ENCODE data around the gene ELK4. TPM values are rescaled to one million over a fixed set of nuclear protein-coding genes. Genes with fewer than 3 reads are reported as not detected.

The ELK4 gene
- total and polyA plus RNA-seq, 2 of the 4 experiments (the other 2 are of a cell fraction): 4.6 to 11.3 TPM

GRCh38 chr1:205572421-205572820 lies 59.4 kb downstream of the ELK4 start:
- H4K5ac ChIP-seq (ENCODE audit: low read depth, low read length): no peak overlapping the region
- TF ChIP-seq SMC3 (IDR thresholded peaks at IDR 0.05; ENCODE audit: low read depth, low read length) (no peak), CHD1 (IDR thresholded peaks at IDR 0.05; ENCODE audit: low read depth, low read length) (no peak), POLR2A (IDR thresholded peaks at IDR 0.05; ENCODE audit: low read depth, low read length) (no peak), NFE2L2 (IDR thresholded peaks at IDR 0.05; ENCODE audit: low read depth, low read length) (no peak), BHLHE40 (IDR thresholded peaks at IDR 0.05; ENCODE audit: low read depth, low read length) (no peak), MAZ (IDR thresholded peaks at IDR 0.05; ENCODE audit: borderline replicate concordance, low read depth, low read length) (no peak), RCOR1 (IDR thresholded peaks at IDR 0.05; ENCODE audit: insufficient replicate concordance, low read length) (no peak), RAD21 (IDR thresholded peaks at IDR 0.05; ENCODE audit: low read length) (no peak), CEBPB (IDR thresholded peaks at IDR 0.05; ENCODE audit: low read depth, low read length) (no peak)
- TF ChIP-seq, protein P1, sequence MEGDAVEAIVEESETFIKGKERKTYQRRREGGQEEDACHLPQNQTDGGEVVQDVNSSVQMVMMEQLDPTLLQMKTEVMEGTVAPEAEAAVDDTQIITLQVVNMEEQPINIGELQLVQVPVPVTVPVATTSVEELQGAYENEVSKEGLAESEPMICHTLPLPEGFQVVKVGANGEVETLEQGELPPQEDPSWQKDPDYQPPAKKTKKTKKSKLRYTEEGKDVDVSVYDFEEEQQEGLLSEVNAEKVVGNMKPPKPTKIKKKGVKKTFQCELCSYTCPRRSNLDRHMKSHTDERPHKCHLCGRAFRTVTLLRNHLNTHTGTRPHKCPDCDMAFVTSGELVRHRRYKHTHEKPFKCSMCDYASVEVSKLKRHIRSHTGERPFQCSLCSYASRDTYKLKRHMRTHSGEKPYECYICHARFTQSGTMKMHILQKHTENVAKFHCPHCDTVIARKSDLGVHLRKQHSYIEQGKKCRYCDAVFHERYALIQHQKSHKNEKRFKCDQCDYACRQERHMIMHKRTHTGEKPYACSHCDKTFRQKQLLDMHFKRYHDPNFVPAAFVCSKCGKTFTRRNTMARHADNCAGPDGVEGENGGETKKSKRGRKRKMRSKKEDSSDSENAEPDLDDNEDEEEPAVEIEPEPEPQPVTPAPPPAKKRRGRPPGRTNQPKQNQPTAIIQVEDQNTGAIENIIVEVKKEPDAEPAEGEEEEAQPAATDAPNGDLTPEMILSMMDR (conservative IDR thresholded peaks at IDR 0.05; ENCODE audit: low read depth, low read length): no peak
- TF ChIP-seq, protein P2, sequence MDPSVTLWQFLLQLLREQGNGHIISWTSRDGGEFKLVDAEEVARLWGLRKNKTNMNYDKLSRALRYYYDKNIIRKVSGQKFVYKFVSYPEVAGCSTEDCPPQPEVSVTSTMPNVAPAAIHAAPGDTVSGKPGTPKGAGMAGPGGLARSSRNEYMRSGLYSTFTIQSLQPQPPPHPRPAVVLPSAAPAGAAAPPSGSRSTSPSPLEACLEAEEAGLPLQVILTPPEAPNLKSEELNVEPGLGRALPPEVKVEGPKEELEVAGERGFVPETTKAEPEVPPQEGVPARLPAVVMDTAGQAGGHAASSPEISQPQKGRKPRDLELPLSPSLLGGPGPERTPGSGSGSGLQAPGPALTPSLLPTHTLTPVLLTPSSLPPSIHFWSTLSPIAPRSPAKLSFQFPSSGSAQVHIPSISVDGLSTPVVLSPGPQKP (IDR thresholded peaks at IDR 0.05; ENCODE audit: borderline replicate concordance, low read depth, low read length): no peak
- H2BK5ac ChIP-seq (ENCODE audit: low read depth, low read length, poor library complexity, severe bottlenecking): no peak overlapping the region
- H3K9ac ChIP-seq (ENCODE audit: low read depth, low read length): no peak overlapping the region
- dilution Hi-C loops (cut with HindIII; ENCODE audit: low sequenced_read_pairs, unreplicated experiment) (no loop called here), intact Hi-C loops (cut with micrococcal nuclease) (no loop called here), in situ Hi-C loops (cut with MboI; ENCODE audit: low sequenced_read_pairs) (no loop called here)
- no peak overlapping the region for H3K4me3 ChIP-seq (ENCODE audit: insufficient read depth, low read depth, low read length)
- no peak overlapping the region for H2AFZ ChIP-seq (replicated peaks; ENCODE audit: low read length, poor library complexity)
- ATAC-seq (ENCODE audit: low read depth) (no peak), DNase-seq (no peak)
- no peaks in the 10 kb centered on the region; the same call in 1 of the 2 replicates for H4K20me1 ChIP-seq (ENCODE audit: insufficient read depth, low read length)
- H3K4me1 ChIP-seq (ENCODE audit: control insufficient read depth, insufficient read depth, low read length): peaks cover 2% of the 10 kb centered on the region; the same call in 1 of the 2 replicates
- no peak overlapping the region for H3K18ac ChIP-seq (ENCODE audit: low read depth, low read length)
- H4K91ac ChIP-seq (ENCODE audit: insufficient read depth, low read depth, low read length): no peak overlapping the region
- no TSS peak for BruUV-seq (replicated peaks)
- H3K56ac ChIP-seq (ENCODE audit: extremely low read depth, insufficient read depth, low read length): no peak overlapping the region
- H3K79me1 ChIP-seq (ENCODE audit: low read depth in 1 of 2, low read length in 2 of 2): no peaks in the 10 kb centered on the region
- no CpG with 5 or more reads among the region's 1 CpG for WGBS, 2 experiments (ENCODE audit: extremely low coverage in 2 of 2, insufficient read length in 1 of 2)
- no peak overlapping the region for H3K23ac ChIP-seq (ENCODE audit: low read depth, low read length)
- H3K4me2 ChIP-seq (ENCODE audit: low read depth, low read length): no peak overlapping the region
- H2AK5ac ChIP-seq (ENCODE audit: low read depth, low read length): no peak overlapping the region
- H3K27me3 ChIP-seq (ENCODE audit: control insufficient read depth, insufficient read depth, low read length): peaks cover 88% of the 10 kb centered on the region
- H2AK9ac ChIP-seq (replicated peaks; ENCODE audit: low read depth, low read length, poor library complexity): no peak overlapping the region
- no peak overlapping the region for H3K4ac ChIP-seq (ENCODE audit: low read depth, low read length)
- H2BK120ac ChIP-seq (ENCODE audit: low read depth, low read length): no peak overlapping the region
- H2BK15ac ChIP-seq (ENCODE audit: low read depth, low read length): no peak overlapping the region
- 0 out of 2 replicates have a peak, but pooled peaks cover 2% of the 10 kb centered on the region for H3K9me3 ChIP-seq (ENCODE audit: control insufficient read depth, insufficient read depth, low read length)
- H3K36me3 ChIP-seq (ENCODE audit: control insufficient read depth, insufficient read depth, low read length): no peaks in the 10 kb centered on the region
- H2BK20ac ChIP-seq (ENCODE audit: low read depth, low read length): no peak overlapping the region
- no peaks in the 10 kb centered on the region for H3K9me1 ChIP-seq (ENCODE audit: insufficient read depth, low read length)
- ChIA-PET POLR2A (ENCODE audit: unreplicated experiment) (no interaction called here), CTCF (no interaction called here)
- H3K27ac ChIP-seq (ENCODE audit: insufficient read depth, low read length): no peak overlapping the region
- H4K8ac ChIP-seq (ENCODE audit: low read depth in 2 of 2, low read length in 2 of 2): no peak overlapping the region
- no peak overlapping the region for H3K14ac ChIP-seq (replicated peaks; ENCODE audit: low read depth, low read length)
